ENCODE data around the gene CHI3L2. TPM values are rescaled to one million over a fixed set of nuclear protein-coding genes. Genes with fewer than 3 reads are reported as not detected.

Gene CHI3L2
- total and polyA plus RNA-seq, 11 donors = 1.0 to 23.0 (median 2.1) TPM; not detected in 1

GRCh38 chr1:111222308-111223125, 5.0 kb upstream of the CHI3L2 start:
- H3K4me1 ChIP-seq = peaks cover 0 to 74% (median 1%) of the 10 kb centered on the region in 12 donors
- H3K27me3 ChIP-seq = no peaks in the 10 kb centered on the region
- peak; percentile 77 to 96 (median 86) for TF ChIP-seq CTCF (IDR thresholded peaks at IDR 0.05)
- TF ChIP-seq POLR2A (IDR thresholded peaks at IDR 0.05) = no peak
- WGBS, 4 donors = 30 to 34% (median 31%) methylated on average over 10 of the region's 10 CpGs
- H3K27ac ChIP-seq = peak overlapping the region in 1 of 12 donors; percentile 75
- DNase-seq (peak; percentile 68 to 87 (median 76)), ATAC-seq (peak; percentile 65 to 89 (median 82))
- no peaks in the 10 kb centered on the region for H3K9me3 ChIP-seq
- intact Hi-C loops (cut with DNase I) = loop anchor here (1.0 to 10.0 kb wide), 14 partner anchors 110 to 552 kb away; no protein-coding TSS in a partner anchor
- no peaks in the 10 kb centered on the region for H3K36me3 ChIP-seq
- H3K4me3 ChIP-seq = no peak overlapping the region

GRCh38 chr1:111223126-111223685, 4.3 kb upstream of the CHI3L2 start:
- Histone ChIP-seq H3K4me1 (peaks cover 0 to 74% (median 2%) of the 10 kb centered on the region in 12 donors), H3K4me3 (no peak overlapping the region), H3K27ac (no peak overlapping the region), H3K27me3 (no peaks in the 10 kb centered on the region), H3K36me3 (no peaks in the 10 kb centered on the region), H3K9me3 (no peaks in the 10 kb centered on the region)
- intact Hi-C loops (cut with DNase I) = loop anchor here (1.0 to 10.0 kb wide), 14 partner anchors 109 to 552 kb away; no protein-coding TSS in a partner anchor
- WGBS, 4 donors = 83 to 89% (median 85%) methylated on average over 6 of the region's 6 CpGs
- ATAC-seq (no peak), DNase-seq (no peak)
- TF ChIP-seq POLR2A (IDR thresholded peaks at IDR 0.05) = no peak
- TF ChIP-seq CTCF (IDR thresholded peaks at IDR 0.05) = peak in 3 of 12 donors; percentile 7 to 32 (median 21)

GRCh38 chr1:111225091-111225490, 2.4 kb upstream of the CHI3L2 start:
- peak overlapping the region in 1 of 12 donors; percentile 56 for H3K27ac ChIP-seq
- TF ChIP-seq CTCF (IDR thresholded peaks at IDR 0.05) = no peak
- no peak for TF ChIP-seq POLR2A (IDR thresholded peaks at IDR 0.05)
- no peak for DNase-seq
- intact Hi-C loops (cut with DNase I) = loop anchor here in 4 of 10 donors (2.0 to 10.0 kb wide), 6 partner anchors 110 to 550 kb away; no protein-coding TSS in a partner anchor
- H3K4me3 ChIP-seq = no peak overlapping the region
- peaks cover 0 to 67% (median 2%) of the 10 kb centered on the region in 12 donors for H3K4me1 ChIP-seq
- H3K9me3 ChIP-seq = no peaks in the 10 kb centered on the region
- ATAC-seq = no peak
- no peaks in the 10 kb centered on the region for H3K27me3 ChIP-seq
- no peaks in the 10 kb centered on the region for H3K36me3 ChIP-seq

All from heart left ventricle (tissue), 16 donors.